Activated CD4-positive, alpha-beta T cell treated with anti-CD3 and anti-CD28 coated beads for 36 hours (primary cell): ENCODE measurements around the gene ATXN1. TPM values are rescaled to one million over a fixed set of nuclear protein-coding genes. Genes with fewer than 3 reads are reported as not detected.

Source experiments
- ATAC-seq: fragments of 200-7000 bp; cut with Tn5 transposase; one replicate; pipeline ENCODE4 v1.10.0; 2021; ENCODE audit warnings: mild to moderate bottlenecking, moderate library complexity
- CTCF ChIA-PET: fragments of 350-600 bp; sonication (Branson Sonifier 250); formaldehyde crosslinking; loops from one replicate; lab custom pipeline; 2021; ENCODE audit warnings: antibody characterized with exemption; lab: Charles Lee
- POLR2A ChIA-PET: fragments of 350-600 bp; sonication (Branson Sonifier 250); formaldehyde crosslinking; loops from one replicate; lab custom pipeline; 2021; ENCODE audit warnings: antibody characterized with exemption, inconsistent platforms; lab: Charles Lee
- DNase-seq: peaks from one replicate; pipeline ENCODE4 v3.0.0-alpha.2; 2020
- H3K27ac Mint-ChIP-seq: one replicate; pipeline ENCODE4 v1.8.0; 2021; ENCODE audit warnings: mixed read lengths
- H3K27me3 Mint-ChIP-seq: one replicate; pipeline ENCODE4 v1.8.0; 2021; ENCODE audit warnings: mixed read lengths
- H3K36me3 Mint-ChIP-seq: one replicate; pipeline ENCODE4 v1.8.0; 2021; ENCODE audit warnings: low read depth, mixed read lengths
- H3K4me1 Mint-ChIP-seq: one replicate; pipeline ENCODE4 v1.8.0; 2021; ENCODE audit warnings: mixed read lengths
- H3K4me3 Mint-ChIP-seq: one replicate; pipeline ENCODE4 v1.8.0; 2021; ENCODE audit warnings: mild to moderate bottlenecking, moderate library complexity, mixed read lengths
- H3K9me3 Mint-ChIP-seq: one replicate; pipeline ENCODE4 v1.8.0; 2021; ENCODE audit warnings: low read depth, mixed read lengths
- intact Hi-C, 2 experiments: fragments of 100-400 bp; cut with DNase I in 1 of 2; cut with micrococcal nuclease in 1 of 2; formaldehyde crosslinking; loops; one replicate each; pipeline versions ENCODE4 v1.14.2 to v1.15.1; 2022 to 2024; cut with DNase I, micrococcal nuclease
- total RNA-seq, 2 experiments: library from RNA; stranded (reverse); gene quantifications; one replicate each; pipeline ENCODE4 v1.2.3, GENCODE V29; 2021

Gene ATXN1
- total RNA-seq, 2 experiments from 2014 or later: 19.8 to 22.8 TPM

DNA sequence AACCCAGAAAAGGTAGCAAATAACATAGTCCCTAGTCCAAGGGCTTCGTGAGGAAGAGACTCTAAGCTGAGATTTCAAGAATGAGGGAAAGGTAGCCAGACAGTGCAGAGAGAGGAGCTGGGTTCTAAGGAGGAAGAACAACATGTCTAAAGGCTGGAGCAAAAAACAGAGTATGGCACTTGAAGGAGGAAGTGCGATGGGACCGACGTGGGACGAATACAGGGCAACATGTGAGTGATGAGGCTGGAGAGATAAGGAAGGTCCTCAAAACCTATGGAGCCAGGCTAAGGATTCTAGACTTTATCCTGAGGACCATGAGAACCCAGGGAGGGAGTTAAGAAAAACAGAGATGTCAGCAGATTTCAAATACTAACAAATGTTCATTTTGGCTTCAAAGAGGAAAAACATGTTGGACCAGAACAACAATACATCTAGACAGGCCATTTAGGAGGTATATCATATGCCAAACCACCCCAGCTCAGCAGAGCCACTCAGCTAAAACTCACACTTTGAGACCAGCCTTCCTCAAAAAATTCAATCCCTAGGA, 17.5 kb downstream of the ATXN1 start:
- H3K4me3 Mint-ChIP-seq: no peak overlapping the region
- POLR2A ChIA-PET: interaction anchor here (0.7 kb wide), 1 partner anchor 13 kb away, joined by 3 read pairs; no protein-coding TSS in a partner anchor
- peaks cover 32% of the 10 kb centered on the region for H3K36me3 Mint-ChIP-seq
- CTCF ChIA-PET: interaction anchor here (0.5 to 1.7 kb wide), 4 partner anchors 8 to 202 kb away, joined by 3 to 5 read pairs (median 4); no protein-coding TSS in a partner anchor
- ATAC-seq (no peak), DNase-seq (no peak)
- no peaks in the 10 kb centered on the region for H3K9me3 Mint-ChIP-seq
- intact Hi-C loops: no loop called here
- no peaks in the 10 kb centered on the region for H3K27me3 Mint-ChIP-seq
- no peak overlapping the region for H3K27ac Mint-ChIP-seq
- H3K4me1 Mint-ChIP-seq: peaks cover 68% of the 10 kb centered on the region

DNA sequence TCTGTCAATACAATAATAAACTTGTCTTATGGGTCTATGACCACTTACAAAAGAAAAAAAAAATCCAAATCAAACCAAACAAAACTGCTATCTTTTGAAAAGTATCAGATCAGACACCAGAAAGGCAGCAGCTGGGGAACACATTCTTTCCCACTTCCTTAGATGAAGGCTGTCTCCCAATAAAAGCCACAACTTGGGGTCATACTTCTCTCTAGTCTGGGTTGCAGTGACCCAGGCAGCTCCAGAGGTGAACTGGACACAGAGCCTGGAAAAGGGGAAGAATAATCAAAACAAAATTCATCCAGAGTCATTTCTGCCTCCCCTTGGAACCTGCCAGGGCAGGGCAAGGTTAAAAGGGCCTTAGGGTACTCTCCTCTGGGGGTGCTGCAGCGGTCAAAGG, 19.1 kb downstream of the ATXN1 start:
- H3K36me3 Mint-ChIP-seq: peaks cover 26% of the 10 kb centered on the region
- H3K27me3 Mint-ChIP-seq: no peaks in the 10 kb centered on the region
- no peak overlapping the region for H3K4me3 Mint-ChIP-seq
- no peak for ATAC-seq
- H3K4me1 Mint-ChIP-seq: peaks cover 61% of the 10 kb centered on the region
- no peaks in the 10 kb centered on the region for H3K9me3 Mint-ChIP-seq
- ChIA-PET CTCF (interaction anchor here (3.4 kb wide), 1 partner anchor 16 kb away, joined by 13 read pairs; no protein-coding TSS in a partner anchor), POLR2A (interaction anchor here (0.7 kb wide), 1 partner anchor 61 kb away, joined by 3 read pairs; no protein-coding TSS in a partner anchor)
- no peak overlapping the region for H3K27ac Mint-ChIP-seq
- intact Hi-C loops: no loop called here
- no peak for DNase-seq

DNA sequence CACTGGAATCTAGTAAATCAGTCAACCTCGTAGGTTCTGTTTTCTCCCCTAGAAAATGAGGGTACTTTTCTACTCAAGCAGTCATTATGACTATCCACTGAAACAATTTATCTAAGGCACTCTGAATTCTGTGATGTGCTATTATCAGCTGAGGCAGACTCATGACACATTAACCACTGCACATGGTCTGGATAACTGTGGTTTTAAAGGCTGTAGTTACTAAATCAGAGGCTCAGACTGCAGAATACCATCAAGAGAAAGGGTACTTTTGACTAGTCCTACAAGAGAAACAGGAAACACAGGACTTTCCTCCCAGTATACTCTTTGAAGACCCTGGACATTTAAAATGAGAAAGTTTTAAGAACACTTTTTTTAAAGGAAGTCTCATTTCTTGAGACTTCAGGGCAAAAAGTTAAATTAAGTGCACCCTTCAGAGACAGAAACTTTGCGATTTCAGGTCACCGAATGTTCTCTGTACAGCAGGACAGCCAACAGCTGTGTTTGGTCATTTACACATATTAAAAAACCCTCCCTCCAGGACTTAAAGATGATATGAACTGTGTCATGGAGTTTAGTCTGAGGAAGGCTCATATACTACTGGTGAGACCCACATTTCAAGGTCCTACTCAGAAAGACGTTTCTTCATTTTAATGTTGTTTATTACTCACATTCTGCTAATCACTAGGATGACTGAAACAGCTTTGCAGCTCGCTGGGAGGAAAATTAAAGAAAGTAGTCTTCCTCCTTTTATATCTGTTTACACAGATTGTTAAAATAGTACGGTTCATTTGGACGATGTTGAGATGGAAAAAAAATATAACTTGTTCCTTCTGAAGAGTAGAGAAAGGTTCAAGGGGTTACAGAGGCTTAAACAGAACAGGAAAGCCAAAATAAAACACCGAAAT, 19.9 kb downstream of the ATXN1 start:
- no peaks in the 10 kb centered on the region for H3K27me3 Mint-ChIP-seq
- POLR2A ChIA-PET: no interaction called here
- CTCF ChIA-PET: interaction anchor here (1.1 to 3.4 kb wide), 3 partner anchors 9 to 41 kb away, joined by 3 to 13 read pairs (median 7); no protein-coding TSS in a partner anchor
- no peaks in the 10 kb centered on the region for H3K9me3 Mint-ChIP-seq
- peak overlapping the region; percentile 39 for H3K27ac Mint-ChIP-seq
- H3K36me3 Mint-ChIP-seq: peaks cover 26% of the 10 kb centered on the region
- ATAC-seq (peak; percentile 92), DNase-seq (no peak)
- intact Hi-C loops: no loop called here
- H3K4me3 Mint-ChIP-seq: no peak overlapping the region
- peaks cover 60% of the 10 kb centered on the region for H3K4me1 Mint-ChIP-seq

DNA sequence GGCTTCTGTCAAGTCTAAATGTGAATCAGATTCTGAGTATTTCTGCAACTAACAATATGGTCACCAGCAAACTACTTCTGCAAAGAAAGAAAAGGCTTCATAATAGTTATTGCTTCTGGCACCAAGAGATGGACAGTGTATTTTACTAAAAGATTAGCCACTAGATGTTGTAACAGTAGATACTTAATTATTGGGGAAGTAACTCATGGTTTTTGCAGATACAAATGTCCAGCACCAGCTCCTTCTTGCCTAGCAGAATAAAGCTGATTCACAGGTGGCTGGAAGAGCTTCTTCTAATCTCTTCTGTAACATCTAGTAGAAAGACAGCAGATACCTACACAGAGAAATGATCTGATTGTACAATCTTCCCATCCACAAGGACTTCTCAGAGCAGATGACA, 21.2 kb downstream of the ATXN1 start:
- intact Hi-C loops: no loop called here
- Mint-ChIP-seq H3K27me3 (no peaks in the 10 kb centered on the region), H3K27ac (no peak overlapping the region), H3K4me3 (no peak overlapping the region), H3K9me3 (no peaks in the 10 kb centered on the region), H3K4me1 (peaks cover 50% of the 10 kb centered on the region), H3K36me3 (peaks cover 26% of the 10 kb centered on the region)
- DNase-seq (no peak), ATAC-seq (no peak)
- POLR2A ChIA-PET: no interaction called here
- CTCF ChIA-PET: interaction anchor here (1.1 to 3.4 kb wide), 6 partner anchors 8 to 229 kb away, joined by 3 to 13 read pairs (median 5); no protein-coding TSS in a partner anchor

DNA sequence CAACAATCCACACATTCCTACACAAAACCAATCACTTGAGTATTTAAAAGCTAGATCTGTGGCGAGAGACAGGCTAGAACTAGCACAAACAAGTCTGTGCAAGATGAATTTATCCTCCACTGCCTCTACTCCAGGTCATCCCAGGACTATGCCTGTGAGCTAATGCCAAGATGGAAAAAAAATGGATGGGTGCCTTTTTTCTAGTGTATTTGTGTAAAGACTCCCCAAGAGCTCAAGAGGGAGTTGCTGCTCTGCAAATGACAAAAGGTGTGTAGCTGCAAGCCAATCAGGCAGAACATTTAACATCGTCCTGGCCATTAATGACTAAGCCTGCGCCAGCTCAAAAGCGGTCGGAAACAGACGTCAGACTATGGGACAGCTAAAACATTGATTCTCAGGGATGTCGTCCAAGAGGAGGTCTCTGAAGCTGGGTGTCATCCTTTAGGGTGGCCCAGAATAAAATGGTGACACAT, 21.9 kb downstream of the ATXN1 start:
- Mint-ChIP-seq H3K27me3 (no peaks in the 10 kb centered on the region), H3K4me1 (peaks cover 47% of the 10 kb centered on the region), H3K9me3 (no peaks in the 10 kb centered on the region), H3K4me3 (no peak overlapping the region), H3K27ac (no peak overlapping the region), H3K36me3 (peaks cover 22% of the 10 kb centered on the region)
- ATAC-seq: no peak
- no peak for DNase-seq
- POLR2A ChIA-PET: no interaction called here
- intact Hi-C loops: no loop called here
- CTCF ChIA-PET: interaction anchor here (0.5 to 3.4 kb wide), 7 partner anchors 9 to 382 kb away, joined by 3 to 13 read pairs (median 3); no protein-coding TSS in a partner anchor

DNA sequence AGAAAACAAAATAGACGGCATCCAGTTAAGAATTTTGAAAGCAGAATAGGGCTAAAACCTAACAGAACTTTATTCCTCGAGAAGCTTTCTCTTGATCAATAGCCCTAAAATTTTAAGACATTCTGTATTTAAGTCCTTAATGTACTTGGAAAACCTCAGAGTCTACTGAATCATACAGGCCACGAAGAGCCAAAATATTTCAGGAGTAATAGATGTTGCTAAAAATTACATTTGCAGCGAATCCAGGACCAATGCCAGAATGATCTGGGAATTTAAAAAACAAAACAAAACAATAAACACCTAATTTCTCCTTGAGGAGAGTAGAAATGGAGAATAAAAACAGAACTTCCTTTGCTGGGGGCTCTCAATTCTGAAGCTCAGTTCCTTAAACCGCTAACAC, 23.3 kb downstream of the ATXN1 start:
- Mint-ChIP-seq H3K36me3 (peaks cover 20% of the 10 kb centered on the region), H3K27me3 (no peaks in the 10 kb centered on the region), H3K9me3 (no peaks in the 10 kb centered on the region), H3K4me3 (no peak overlapping the region), H3K4me1 (peaks cover 44% of the 10 kb centered on the region), H3K27ac (no peak overlapping the region)
- DNase-seq (no peak), ATAC-seq (no peak)
- intact Hi-C loops: no loop called here
- ChIA-PET POLR2A (no interaction called here), CTCF (interaction anchor here (1.2 to 1.5 kb wide), 3 partner anchors 30 to 227 kb away, joined by 3 to 4 read pairs (median 3); no protein-coding TSS in a partner anchor)

DNA sequence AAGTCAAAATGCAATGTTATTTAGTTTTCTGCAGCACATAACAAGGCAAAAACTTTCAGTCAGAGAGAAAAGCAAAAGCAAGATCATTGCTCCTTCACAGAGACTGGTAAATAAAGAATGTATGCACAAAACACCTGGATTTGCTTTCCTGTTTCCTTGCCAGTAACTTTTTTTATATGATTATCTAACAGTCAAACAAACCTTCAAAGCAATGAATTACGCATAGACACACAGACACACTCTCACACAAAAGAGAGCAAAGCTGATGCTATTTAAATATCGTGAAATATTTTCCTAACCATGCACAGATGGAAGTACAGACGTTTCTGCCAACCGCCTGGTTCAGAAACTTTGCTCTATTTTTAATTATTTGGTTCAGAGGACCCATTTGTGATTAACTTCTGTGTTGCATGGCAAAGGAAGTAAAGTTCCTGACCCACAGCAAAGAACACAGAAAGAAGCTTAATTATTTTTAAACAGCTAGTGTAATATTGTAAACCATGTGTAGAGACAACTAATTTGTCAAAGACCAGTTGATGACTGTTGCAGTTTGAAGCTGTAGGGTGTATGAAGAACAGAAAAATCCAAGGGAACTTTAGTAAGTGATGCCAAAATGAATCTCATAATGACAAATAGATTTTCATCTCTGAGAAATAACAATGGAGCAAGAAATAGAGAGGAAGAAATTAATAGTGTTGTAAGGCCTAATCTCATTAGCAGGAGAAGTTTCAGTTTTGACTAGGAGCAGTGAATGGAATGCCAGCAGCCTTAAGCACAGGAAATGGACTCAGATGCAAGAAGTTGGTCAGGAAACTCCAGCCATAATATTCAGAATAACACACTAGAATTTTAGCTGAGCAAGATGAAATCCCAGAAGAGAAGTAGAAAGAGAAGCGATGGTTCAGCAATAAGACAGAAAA, 24.1 kb downstream of the ATXN1 start:
- DNase-seq (no peak), ATAC-seq (no peak)
- Mint-ChIP-seq H3K27ac (no peak overlapping the region), H3K27me3 (no peaks in the 10 kb centered on the region), H3K9me3 (no peaks in the 10 kb centered on the region), H3K4me3 (no peak overlapping the region), H3K4me1 (peaks cover 45% of the 10 kb centered on the region), H3K36me3 (peaks cover 15% of the 10 kb centered on the region)
- intact Hi-C loops: no loop called here
- ChIA-PET CTCF (interaction anchor here (0.6 to 1.9 kb wide), 11 partner anchors 8 to 420 kb away, joined by 3 to 7 read pairs (median 4); no protein-coding TSS in a partner anchor), POLR2A (no interaction called here)

DNA sequence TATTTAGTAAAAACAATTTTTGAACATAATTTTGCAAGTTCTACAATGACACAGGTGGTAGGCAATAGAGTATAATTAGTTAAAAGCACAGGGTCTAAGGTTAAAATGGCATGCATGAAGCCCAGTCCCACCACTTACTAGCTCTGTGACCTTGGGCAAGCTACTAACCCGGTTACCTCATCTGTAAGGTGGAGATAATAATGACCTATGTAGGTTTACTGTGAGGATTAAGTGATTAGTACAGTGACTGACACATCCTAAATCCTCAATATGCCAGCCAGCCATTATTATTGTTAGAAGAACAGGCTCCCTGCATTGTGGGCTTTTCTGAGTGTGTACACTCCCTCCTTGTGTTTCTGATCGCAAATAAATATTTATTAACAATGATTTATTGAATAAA, 26.2 kb downstream of the ATXN1 start:
- intact Hi-C loops: no loop called here
- Mint-ChIP-seq H3K27ac (no peak overlapping the region), H3K27me3 (no peaks in the 10 kb centered on the region), H3K4me3 (no peak overlapping the region), H3K36me3 (peaks cover 14% of the 10 kb centered on the region), H3K4me1 (peaks cover 45% of the 10 kb centered on the region), H3K9me3 (no peaks in the 10 kb centered on the region)
- no peak for ATAC-seq
- CTCF ChIA-PET: no interaction called here
- no peak for DNase-seq
- POLR2A ChIA-PET: no interaction called here

DNA sequence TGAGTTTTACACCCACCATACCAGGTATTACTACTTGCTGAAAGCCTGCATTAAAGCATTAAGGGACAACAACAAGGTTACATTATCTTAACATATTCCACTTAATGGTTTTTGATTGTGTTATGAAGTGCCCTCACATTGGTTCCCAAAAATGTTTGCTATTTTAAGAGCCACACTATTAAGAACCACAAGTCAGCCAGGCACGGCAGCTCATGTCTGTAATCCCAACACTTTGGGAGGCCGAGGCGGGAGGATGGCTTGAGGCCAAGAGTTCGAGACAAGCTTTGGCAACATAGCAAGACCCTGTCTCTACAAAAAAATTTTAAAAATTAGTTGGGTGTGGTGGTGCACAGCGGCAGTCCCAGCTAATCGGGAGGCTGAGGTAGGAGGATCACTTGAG, 28.2 kb downstream of the ATXN1 start:
- Mint-ChIP-seq H3K4me3 (no peak overlapping the region), H3K27me3 (no peaks in the 10 kb centered on the region), H3K36me3 (peaks cover 7% of the 10 kb centered on the region), H3K27ac (no peak overlapping the region), H3K9me3 (no peaks in the 10 kb centered on the region), H3K4me1 (peaks cover 59% of the 10 kb centered on the region)
- DNase-seq (no peak), ATAC-seq (no peak)
- CTCF ChIA-PET: interaction anchor here (0.6 to 0.8 kb wide), 3 partner anchors 12 to 25 kb away, joined by 3 to 4 read pairs (median 3); no protein-coding TSS in a partner anchor
- POLR2A ChIA-PET: interaction anchor here (0.9 kb wide), 1 partner anchor 29 kb away, joined by 3 read pairs; no protein-coding TSS in a partner anchor
- intact Hi-C loops: no loop called here

DNA sequence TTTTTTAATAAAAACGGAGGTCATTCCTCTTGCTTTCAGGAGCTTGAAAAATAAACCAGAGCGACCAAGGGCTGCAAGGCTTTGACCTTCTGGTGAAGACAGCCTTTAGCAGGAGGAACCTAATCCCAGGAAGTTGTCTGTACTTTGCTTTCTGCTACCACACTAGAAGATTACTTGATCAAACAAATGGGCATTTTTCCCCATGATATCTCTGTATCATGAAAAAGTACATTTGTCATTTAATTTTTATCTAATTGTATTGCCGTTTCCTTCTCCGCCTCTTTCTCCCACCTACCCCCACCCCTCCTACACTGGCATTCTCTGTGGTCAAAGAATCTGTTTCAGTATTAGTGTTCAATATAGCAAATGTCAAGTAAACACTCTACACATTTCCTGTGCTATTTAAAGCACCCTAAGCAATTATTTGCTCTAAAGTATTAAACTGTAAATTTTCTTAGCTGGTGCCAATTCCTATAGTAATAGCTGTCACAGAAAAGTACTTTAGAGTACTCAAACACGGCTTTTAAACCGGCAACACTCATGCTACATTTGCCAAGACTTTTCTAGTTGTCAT, 29.7 kb downstream of the ATXN1 start:
- POLR2A ChIA-PET: interaction anchor here (0.6 to 1.3 kb wide), 4 partner anchors 22 to 261 kb away, joined by 3 to 10 read pairs (median 5); no protein-coding TSS in a partner anchor
- no peaks in the 10 kb centered on the region for H3K9me3 Mint-ChIP-seq
- CTCF ChIA-PET: interaction anchor here (0.7 to 1.7 kb wide), 4 partner anchors 9 to 355 kb away, joined by 3 to 4 read pairs (median 4); no protein-coding TSS in a partner anchor
- peak; percentile 67 for ATAC-seq
- DNase-seq: peak; percentile 57
- intact Hi-C loops: loop anchor here (1.0 to 2.0 kb wide), 2 partner anchors 29 to 46 kb away; partner anchors contain the start of gene ATXN1 (in 1 of the 2)
- peak overlapping the region; percentile 26 for H3K4me3 Mint-ChIP-seq
- H3K27ac Mint-ChIP-seq: peak overlapping the region; percentile 65
- peaks cover 7% of the 10 kb centered on the region for H3K36me3 Mint-ChIP-seq
- peaks cover 57% of the 10 kb centered on the region for H3K4me1 Mint-ChIP-seq
- no peaks in the 10 kb centered on the region for H3K27me3 Mint-ChIP-seq
